T-helper 1 cell treated with Interleukin-12 subunit alpha and Interleukin-12 subunit beta and Interleukin-4 antibody, amounts not matched to agents 30 ng/mL and 1 ng/mL, for 36 hours (primary cell): Measurements from ENCODE around the gene HCST. TPM values are rescaled to one million over a fixed set of nuclear protein-coding genes. Genes with fewer than 3 reads are reported as not detected.
"Not testable (repeated sequence)": the region's sequence is repeated elsewhere in the genome, so short reads cannot be mapped to it uniquely, and the experiment has no call there.

Experiments used
- intact Hi-C: fragments of 100-400 bp; cut with micrococcal nuclease; formaldehyde crosslinking; loops from one replicate; pipeline ENCODE4 v1.15.1; 2024
- total RNA-seq: library from RNA; stranded (reverse); gene quantifications from 2 replicates; pipeline ENCODE4 v1.2.3, GENCODE V29; 2022

Gene HCST
- total RNA-seq, 1 donor from 2014 or later = 101 TPM

- intact Hi-C loops = loop anchor here (1.0 kb wide), 1 partner anchor 10 kb away; no protein-coding TSS in a partner anchor
These were observed 23.3 kb upstream of the HCST start for GRCh38 chr19:35879068-35879467.

GRCh38 chr19:35879770-35880317, 22.5 kb upstream of the HCST start:
- intact Hi-C loops = loop anchor here (1.0 to 5.0 kb wide), 4 partner anchors 11 to 292 kb away; no protein-coding TSS in a partner anchor

- intact Hi-C loops = loop anchor here (1.0 to 5.0 kb wide), 5 partner anchors 17 to 290 kb away; partner anchors contain the start of genes THAP8 and WDR62
These were observed 20.1 kb upstream of the HCST start for GRCh38 chr19:35882114-35882832.

- intact Hi-C loops = loop anchor here (5.0 kb wide), 2 partner anchors 192 to 288 kb away; no protein-coding TSS in a partner anchor
These were observed 18.4 kb upstream of the HCST start for GRCh38 chr19:35883882-35884281.

- intact Hi-C loops = no loop called here
These were observed 17.0 kb upstream of the HCST start for GRCh38 chr19:35885225-35885738.

- intact Hi-C loops = no loop called here
These were observed 16.4 kb upstream of the HCST start for GRCh38 chr19:35885904-35886303.

GRCh38 chr19:35887197-35887596, 15.1 kb upstream of the HCST start:
- intact Hi-C loops = no loop called here

- intact Hi-C loops = no loop called here
These were observed 13.9 kb upstream of the HCST start for GRCh38 chr19:35888398-35888797.

GRCh38 chr19:35889370-35890112, 12.8 kb upstream of the HCST start:
- intact Hi-C loops = no loop called here

GRCh38 chr19:35890113-35890650, 12.1 kb upstream of the HCST start:
- intact Hi-C loops = no loop called here

- intact Hi-C loops = not testable (repeated sequence)
These were observed 10.5 kb upstream of the HCST start for GRCh38 chr19:35891819-35892218.

- intact Hi-C loops = no loop called here
These were observed 8.0 kb upstream of the HCST start for GRCh38 chr19:35894342-35894741.

- intact Hi-C loops = no loop called here
These were observed 6.3 kb upstream of the HCST start for GRCh38 chr19:35895911-35896642.

- intact Hi-C loops = no loop called here
These were observed 5.7 kb upstream of the HCST start for GRCh38 chr19:35896643-35897040.

- intact Hi-C loops = loop anchor here (2.0 kb wide), 1 partner anchor 153 kb away; the partner anchor contains the start of genes PSENEN and U2AF1L4
These were observed 4.5 kb upstream of the HCST start for GRCh38 chr19:35897706-35898451.

- intact Hi-C loops = loop anchor here (2.0 kb wide), 1 partner anchor 154 kb away; the partner anchor contains the start of genes PSENEN and U2AF1L4
These were observed 3.9 kb upstream of the HCST start for GRCh38 chr19:35898499-35898809.

GRCh38 chr19:35899547-35900214, 2.6 kb upstream of the HCST start:
- intact Hi-C loops = loop anchor here (1.0 to 10.0 kb wide), 10 partner anchors 17 to 685 kb away; partner anchors contain the start of genes ALKBH6, LIN37, PSENEN and TBCB

GRCh38 chr19:35901055-35901644, 1.2 kb upstream of the HCST start:
- intact Hi-C loops = loop anchor here (10.0 kb wide), 1 partner anchor 686 kb away; no protein-coding TSS in a partner anchor
